ENCODE data around the gene TKFC. TPM values are rescaled to one million over a fixed set of nuclear protein-coding genes. Genes with fewer than 3 reads are reported as not detected.
A peak's percentile ranks its signal among the peaks of the same experiment; 100 is the strongest.

Gene TKFC
- total RNA-seq (2021) (82.3 and 94.2 TPM in 2 replicates), Bru-seq, nascent RNA (percentile 56 among the genes with signal in this experiment), BruChase-seq, experiment 1, labeled RNA remaining after a 2-hour chase (percentile 55 among the genes with signal in this experiment), BruChase-seq, experiment 2, labeled RNA remaining after a 6-hour chase (percentile 65 among the genes with signal in this experiment)
- long read RNA-seq, full-length matches to known transcripts, result 44 of 96 reads
- long read RNA-seq, partial matches to known transcripts, result 19 of 96 reads
- long read RNA-seq, other reads (novel, unspliced or antisense), result 33 of 96 reads

DNA sequence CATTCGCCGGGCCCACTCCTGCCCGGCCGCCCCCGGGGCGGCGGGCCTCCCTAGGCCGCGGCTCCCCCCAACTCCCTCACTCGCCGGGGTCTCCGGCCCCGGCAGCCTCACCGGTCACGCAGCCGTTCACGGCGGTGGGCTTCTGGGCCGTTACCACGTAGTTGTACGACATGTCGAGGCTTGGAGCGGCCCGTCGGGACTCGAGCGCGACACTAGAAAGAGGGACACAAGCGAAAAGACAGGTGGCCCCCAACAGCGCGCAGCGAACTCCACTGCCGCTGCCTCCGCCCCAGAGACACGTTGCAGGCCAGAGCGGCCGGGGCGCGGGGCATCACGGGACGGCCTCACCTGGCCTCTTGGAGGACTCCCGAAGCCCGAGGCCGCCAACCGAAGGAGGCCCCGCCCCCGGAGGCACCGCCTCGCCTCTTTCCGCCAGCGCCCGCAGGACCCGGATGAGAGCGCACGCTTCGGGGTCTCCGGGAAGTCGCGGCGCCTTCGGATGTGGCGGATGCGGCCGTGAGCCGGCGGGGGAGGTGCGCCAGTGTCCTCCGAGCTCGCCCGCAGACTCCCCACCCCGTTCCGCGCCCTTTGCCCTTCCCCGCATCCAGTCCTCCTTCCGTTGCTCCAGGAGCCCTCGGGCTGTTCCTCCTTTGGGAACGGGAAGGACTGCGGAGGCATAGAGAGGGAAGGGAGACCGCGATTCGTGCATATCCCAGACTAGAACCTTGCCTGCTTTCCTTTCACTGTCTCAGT, at the start of gene TKFC, which contains the start of gene DDB1:
Gene TKFC, plus strand, starts transcription at position 432 of the 753 bp plus-strand sequence. CDS start 1,501 bp downstream, outside the sequence.
Gene DDB1, minus strand, starts transcription at position 309 of the 753 bp plus-strand sequence. Its CDS starts 137 bp downstream, at position 172.
- peaks cover 17% of the 10 kb centered on the region for H3K36me3 ChIP-seq (ENCODE audit: insufficient read depth, low read length, poor library complexity, severe bottlenecking)
- H3K4me3 ChIP-seq (ENCODE audit: low read depth, low read length, poor library complexity, severe bottlenecking), result peak within 1 kb of the TSS; percentile 94
- POLR2A ChIA-PET (ENCODE audit: low non-redundant PET), result interaction anchor here (0.8 kb wide), 1 partner anchor 29 kb away, joined by 3 read pairs; the partner anchor contains the start of genes CYB561A3 and TMEM138
- no peaks in the 10 kb centered on the region for H3K9me3 ChIP-seq (ENCODE audit: low read depth, low read length, poor library complexity, severe bottlenecking)
- H3K27me3 ChIP-seq (replicated peaks; ENCODE audit: insufficient read depth, low read depth, low read length, poor library complexity), result no peaks in the 10 kb centered on the region
- peak; percentile 98 for DNase-seq (ENCODE audit: low spot score)
- H3K27ac ChIP-seq (ENCODE audit: low read depth, low read length, poor library complexity, severe bottlenecking), result peak within 1 kb of the TSS; percentile 87
- peaks cover 10% of the 10 kb centered on the region for H3K4me1 ChIP-seq (ENCODE audit: insufficient read depth, low read length, poor library complexity, severe bottlenecking)
- TF ChIP-seq, protein P1, sequence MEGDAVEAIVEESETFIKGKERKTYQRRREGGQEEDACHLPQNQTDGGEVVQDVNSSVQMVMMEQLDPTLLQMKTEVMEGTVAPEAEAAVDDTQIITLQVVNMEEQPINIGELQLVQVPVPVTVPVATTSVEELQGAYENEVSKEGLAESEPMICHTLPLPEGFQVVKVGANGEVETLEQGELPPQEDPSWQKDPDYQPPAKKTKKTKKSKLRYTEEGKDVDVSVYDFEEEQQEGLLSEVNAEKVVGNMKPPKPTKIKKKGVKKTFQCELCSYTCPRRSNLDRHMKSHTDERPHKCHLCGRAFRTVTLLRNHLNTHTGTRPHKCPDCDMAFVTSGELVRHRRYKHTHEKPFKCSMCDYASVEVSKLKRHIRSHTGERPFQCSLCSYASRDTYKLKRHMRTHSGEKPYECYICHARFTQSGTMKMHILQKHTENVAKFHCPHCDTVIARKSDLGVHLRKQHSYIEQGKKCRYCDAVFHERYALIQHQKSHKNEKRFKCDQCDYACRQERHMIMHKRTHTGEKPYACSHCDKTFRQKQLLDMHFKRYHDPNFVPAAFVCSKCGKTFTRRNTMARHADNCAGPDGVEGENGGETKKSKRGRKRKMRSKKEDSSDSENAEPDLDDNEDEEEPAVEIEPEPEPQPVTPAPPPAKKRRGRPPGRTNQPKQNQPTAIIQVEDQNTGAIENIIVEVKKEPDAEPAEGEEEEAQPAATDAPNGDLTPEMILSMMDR (conservative IDR thresholded peaks at IDR 0.05; ENCODE audit: low read depth, low read length), result no peak
- TF ChIP-seq EZH2 (IDR thresholded peaks at IDR 0.05; ENCODE audit: borderline replicate concordance, low read depth, low read length, poor library complexity, severe bottlenecking), result no peak
- CTCF ChIA-PET, result no interaction called here
- intact Hi-C loops (cut with micrococcal nuclease; ENCODE audit: unreplicated experiment), result loop anchor here (2.0 kb wide), 1 partner anchor 176 kb away; the partner anchor contains the start of gene LRRC10B
- BruUV-seq (replicated peaks), result no TSS peak

DNA sequence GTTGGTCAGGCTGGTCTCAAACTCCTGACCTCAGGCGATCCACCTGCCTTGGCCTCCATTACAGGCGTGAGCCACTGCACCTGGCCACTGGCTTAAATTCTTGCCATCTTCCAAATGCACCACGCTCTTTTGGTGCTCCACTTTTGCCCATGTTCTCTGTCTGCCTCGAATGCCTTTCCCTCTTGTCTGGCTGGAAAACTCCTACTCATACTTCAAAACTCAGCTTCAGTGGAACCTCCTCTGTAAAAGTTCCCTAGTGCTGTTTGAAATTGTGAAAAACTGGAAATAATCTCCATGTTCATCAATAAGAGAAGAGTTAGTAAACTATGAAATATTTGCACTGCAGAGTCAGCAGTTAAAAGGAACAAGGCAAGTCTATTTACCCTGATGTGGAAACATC, 49.4 kb upstream of the TKFC start:
- H3K4me3 ChIP-seq (ENCODE audit: low read depth, low read length, poor library complexity, severe bottlenecking), result no peak overlapping the region
- DNase-seq (ENCODE audit: low spot score), result no peak
- POLR2A ChIA-PET (ENCODE audit: low non-redundant PET), result interaction anchor here (0.7 kb wide), 1 partner anchor 108 kb away, joined by 3 read pairs; no protein-coding TSS in a partner anchor
- no peak overlapping the region for H3K27ac ChIP-seq (ENCODE audit: low read depth, low read length, poor library complexity, severe bottlenecking)
- CTCF ChIA-PET, result no interaction called here
- no peaks in the 10 kb centered on the region for H3K4me1 ChIP-seq (ENCODE audit: insufficient read depth, low read length, poor library complexity, severe bottlenecking)
- no peaks in the 10 kb centered on the region for H3K36me3 ChIP-seq (ENCODE audit: insufficient read depth, low read length, poor library complexity, severe bottlenecking)
- BruUV-seq (replicated peaks), result no TSS peak
- no peaks in the 10 kb centered on the region for H3K9me3 ChIP-seq (ENCODE audit: low read depth, low read length, poor library complexity, severe bottlenecking)
- intact Hi-C loops (cut with micrococcal nuclease; ENCODE audit: unreplicated experiment), result no loop called here
- no peaks in the 10 kb centered on the region for H3K27me3 ChIP-seq (replicated peaks; ENCODE audit: insufficient read depth, low read depth, low read length, poor library complexity)
- TF ChIP-seq, protein P1 (conservative IDR thresholded peaks at IDR 0.05; ENCODE audit: low read depth, low read length), result no peak
- TF ChIP-seq EZH2 (IDR thresholded peaks at IDR 0.05; ENCODE audit: borderline replicate concordance, low read depth, low read length, poor library complexity, severe bottlenecking), result no peak

DNA sequence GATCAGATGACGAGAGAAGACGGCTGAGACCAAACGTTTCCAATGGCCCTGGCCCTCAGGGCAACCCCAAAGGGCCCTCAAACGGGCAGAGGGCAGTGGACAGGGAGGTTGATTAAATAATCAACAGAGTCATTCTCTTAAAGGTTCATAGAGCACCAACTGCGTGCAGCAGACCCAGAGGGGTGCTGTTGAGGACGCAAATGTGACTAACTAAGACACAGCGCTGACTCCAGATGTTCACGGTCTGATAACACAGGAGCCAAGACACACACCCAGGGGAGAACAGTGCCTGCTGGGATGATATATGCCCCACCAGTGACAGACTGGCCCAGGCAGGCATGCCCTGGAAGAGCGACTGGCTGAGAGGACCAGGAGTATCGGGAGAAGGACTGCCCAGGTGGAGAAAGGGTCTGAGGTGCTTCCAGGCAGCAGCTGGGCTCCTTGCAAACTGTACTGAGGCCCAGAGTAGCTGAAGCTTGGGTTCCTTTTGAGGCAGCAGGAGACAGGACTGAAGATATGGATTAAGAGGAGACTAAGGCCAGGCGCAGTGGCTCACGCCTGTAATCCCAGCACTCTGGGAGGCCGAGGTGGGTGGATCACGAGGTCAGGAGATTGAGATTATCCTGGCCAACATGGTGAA, 45.6 kb upstream of the TKFC start:
- Histone ChIP-seq H3K9me3 (ENCODE audit: low read depth, low read length, poor library complexity, severe bottlenecking) (no peaks in the 10 kb centered on the region), H3K27ac (ENCODE audit: low read depth, low read length, poor library complexity, severe bottlenecking) (no peak overlapping the region), H3K27me3 (replicated peaks; ENCODE audit: insufficient read depth, low read depth, low read length, poor library complexity) (no peaks in the 10 kb centered on the region), H3K4me3 (ENCODE audit: low read depth, low read length, poor library complexity, severe bottlenecking) (no peak overlapping the region), H3K4me1 (ENCODE audit: insufficient read depth, low read length, poor library complexity, severe bottlenecking) (no peaks in the 10 kb centered on the region), H3K36me3 (ENCODE audit: insufficient read depth, low read length, poor library complexity, severe bottlenecking) (no peaks in the 10 kb centered on the region)
- no peak for DNase-seq (ENCODE audit: low spot score)
- no TSS peak for BruUV-seq (replicated peaks)
- CTCF ChIA-PET, result no interaction called here
- POLR2A ChIA-PET (ENCODE audit: low non-redundant PET), result no interaction called here
- TF ChIP-seq, protein P1 (conservative IDR thresholded peaks at IDR 0.05; ENCODE audit: low read depth, low read length), result no peak
- no peak for TF ChIP-seq EZH2 (IDR thresholded peaks at IDR 0.05; ENCODE audit: borderline replicate concordance, low read depth, low read length, poor library complexity, severe bottlenecking)
- intact Hi-C loops (cut with micrococcal nuclease; ENCODE audit: unreplicated experiment), result no loop called here

All from A673 (cell line).